ENCODE data around the gene ASPG. TPM values are rescaled to one million over a fixed set of nuclear protein-coding genes. Genes with fewer than 3 reads are reported as not detected.

ASPG gene
- polyA plus RNA-seq, 1 donor (not counting 4 experiments of a cell fraction or from before 2014, with no cell fraction given), result 0.10 TPM

DNA sequence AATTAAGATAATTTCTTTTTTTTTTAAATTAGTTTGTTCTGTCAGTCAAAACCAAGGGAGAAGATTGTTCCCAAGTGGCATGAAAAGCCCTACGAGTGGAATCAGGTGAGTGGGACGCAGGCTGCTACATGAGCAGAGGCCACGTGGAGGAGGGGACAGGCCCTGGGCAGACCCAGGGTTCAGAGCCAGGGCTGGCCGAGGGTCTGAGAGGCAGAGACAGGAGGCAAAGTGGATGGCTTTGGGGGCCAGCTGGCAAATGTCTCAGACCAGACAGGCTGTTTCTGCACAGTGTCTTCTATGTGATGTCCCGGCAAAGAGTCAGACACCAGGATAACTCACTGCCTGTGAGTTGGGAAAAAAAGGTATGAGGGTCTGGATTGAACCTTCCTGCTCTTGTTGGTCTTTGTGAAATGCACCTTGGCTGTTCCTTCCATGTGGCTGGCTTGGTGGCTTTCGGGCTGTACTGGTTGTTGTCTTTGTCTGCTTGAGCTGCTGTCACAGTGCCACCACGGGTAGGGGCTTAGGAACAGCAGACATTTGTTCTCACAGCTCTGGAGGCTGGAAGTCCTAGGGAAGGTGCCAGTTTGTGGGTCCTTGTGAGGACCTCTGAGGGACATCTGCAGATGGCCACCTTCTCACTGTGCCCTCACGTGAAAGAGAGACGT lies 35.8 kb upstream of the ASPG start:
- Histone ChIP-seq H3K4me3 (ENCODE audit: control insufficient read depth in 2 of 3, extremely low read depth in 1 of 3, insufficient read depth in 2 of 3, low read depth in 1 of 3, low read length in 3 of 3) (no peak overlapping the region), H3K79me2 (ENCODE audit: control insufficient read depth, insufficient read depth, low read length) (no peaks in the 10 kb centered on the region), H3K9me3 (ENCODE audit: control insufficient read depth, low read depth, low read length) (no peaks in the 10 kb centered on the region), H3K27ac (ENCODE audit: control insufficient read depth, insufficient read depth, low read length) (no peak overlapping the region), H3K4me1 (ENCODE audit: control insufficient read depth, extremely low read depth, insufficient read depth, low read length) (no peaks in the 10 kb centered on the region), H3K27me3 (ENCODE audit: control insufficient read depth, extremely low read depth, insufficient read depth, low read length) (peaks cover 5% of the 10 kb centered on the region), H3K9ac (ENCODE audit: control insufficient read depth, extremely low read depth, insufficient read depth, low read length) (no peak overlapping the region), H3K36me3 (ENCODE audit: control insufficient read depth in 2 of 2, extremely low read depth in 1 of 2, insufficient read depth in 2 of 2, low read length in 2 of 2) (no peaks in the 10 kb centered on the region), H4K20me1 (ENCODE audit: control insufficient read depth, extremely low read depth, insufficient read depth, low read length) (no peaks in the 10 kb centered on the region), H2AFZ (ENCODE audit: control insufficient read depth, low read length) (no peak overlapping the region), H3K4me2 (ENCODE audit: control insufficient read depth, extremely low read depth, insufficient read depth, low read depth, low read length) (no peak overlapping the region), H3K9me1 (ENCODE audit: control insufficient read depth, extremely low read depth, insufficient read depth, low read length) (no peaks in the 10 kb centered on the region)
- dilution Hi-C loops (cut with MboI; ENCODE audit: extremely low pct_ligation_motif_present, low sequenced_read_pairs), result loop anchor here (25.0 kb wide), 1 partner anchor 88 kb away; the partner anchor contains the start of gene KIF26A
- no peak for FAIRE-seq
- TF ChIP-seq, protein P1, sequence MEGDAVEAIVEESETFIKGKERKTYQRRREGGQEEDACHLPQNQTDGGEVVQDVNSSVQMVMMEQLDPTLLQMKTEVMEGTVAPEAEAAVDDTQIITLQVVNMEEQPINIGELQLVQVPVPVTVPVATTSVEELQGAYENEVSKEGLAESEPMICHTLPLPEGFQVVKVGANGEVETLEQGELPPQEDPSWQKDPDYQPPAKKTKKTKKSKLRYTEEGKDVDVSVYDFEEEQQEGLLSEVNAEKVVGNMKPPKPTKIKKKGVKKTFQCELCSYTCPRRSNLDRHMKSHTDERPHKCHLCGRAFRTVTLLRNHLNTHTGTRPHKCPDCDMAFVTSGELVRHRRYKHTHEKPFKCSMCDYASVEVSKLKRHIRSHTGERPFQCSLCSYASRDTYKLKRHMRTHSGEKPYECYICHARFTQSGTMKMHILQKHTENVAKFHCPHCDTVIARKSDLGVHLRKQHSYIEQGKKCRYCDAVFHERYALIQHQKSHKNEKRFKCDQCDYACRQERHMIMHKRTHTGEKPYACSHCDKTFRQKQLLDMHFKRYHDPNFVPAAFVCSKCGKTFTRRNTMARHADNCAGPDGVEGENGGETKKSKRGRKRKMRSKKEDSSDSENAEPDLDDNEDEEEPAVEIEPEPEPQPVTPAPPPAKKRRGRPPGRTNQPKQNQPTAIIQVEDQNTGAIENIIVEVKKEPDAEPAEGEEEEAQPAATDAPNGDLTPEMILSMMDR (optimal IDR thresholded peaks at IDR 0.05 in 1 of 3, IDR thresholded peaks at IDR 0.05 in 1 of 3, conservative IDR thresholded peaks at IDR 0.05 in 1 of 3; ENCODE audit: extremely low read depth in 1 of 3, insufficient read depth in 2 of 3, low read length in 3 of 3), result no peak
- no peak for TF ChIP-seq EZH2 (IDR thresholded peaks at IDR 0.05; ENCODE audit: low read length)
- DNase-seq (ENCODE audit: low read depth, low spot score), result no peak

GRCh38 chr14:104051092-104051813 lies 34.2 kb upstream of the ASPG start:
- Histone ChIP-seq H2AFZ (ENCODE audit: control insufficient read depth, low read length) (no peak overlapping the region), H3K27ac (ENCODE audit: control insufficient read depth, insufficient read depth, low read length) (no peak overlapping the region), H3K4me1 (ENCODE audit: control insufficient read depth, extremely low read depth, insufficient read depth, low read length) (no peaks in the 10 kb centered on the region), H3K36me3 (ENCODE audit: control insufficient read depth in 2 of 2, extremely low read depth in 1 of 2, insufficient read depth in 2 of 2, low read length in 2 of 2) (no peaks in the 10 kb centered on the region), H3K79me2 (ENCODE audit: control insufficient read depth, insufficient read depth, low read length) (no peaks in the 10 kb centered on the region), H3K4me2 (ENCODE audit: control insufficient read depth, extremely low read depth, insufficient read depth, low read depth, low read length) (no peak overlapping the region), H4K20me1 (ENCODE audit: control insufficient read depth, extremely low read depth, insufficient read depth, low read length) (no peaks in the 10 kb centered on the region), H3K4me3 (ENCODE audit: control insufficient read depth in 2 of 3, extremely low read depth in 1 of 3, insufficient read depth in 2 of 3, low read depth in 1 of 3, low read length in 3 of 3) (no peak overlapping the region), H3K9me3 (ENCODE audit: control insufficient read depth, low read depth, low read length) (no peaks in the 10 kb centered on the region), H3K27me3 (ENCODE audit: control insufficient read depth, extremely low read depth, insufficient read depth, low read length) (peaks cover 5% of the 10 kb centered on the region), H3K9ac (ENCODE audit: control insufficient read depth, extremely low read depth, insufficient read depth, low read length) (no peak overlapping the region), H3K9me1 (ENCODE audit: control insufficient read depth, extremely low read depth, insufficient read depth, low read length) (no peaks in the 10 kb centered on the region)
- dilution Hi-C loops (cut with MboI; ENCODE audit: extremely low pct_ligation_motif_present, low sequenced_read_pairs), result no loop called here
- no peak for FAIRE-seq
- no peak for TF ChIP-seq EZH2 (IDR thresholded peaks at IDR 0.05; ENCODE audit: low read length)
- TF ChIP-seq, protein P1 (optimal IDR thresholded peaks at IDR 0.05 in 1 of 3, IDR thresholded peaks at IDR 0.05 in 1 of 3, conservative IDR thresholded peaks at IDR 0.05 in 1 of 3; ENCODE audit: extremely low read depth in 1 of 3, insufficient read depth in 2 of 3, low read length in 3 of 3), result no peak
- no peak for DNase-seq (ENCODE audit: low read depth, low spot score)

Measured in keratinocyte (primary cell).